C4-2B (cell line): Measurements from ENCODE around the gene DGKD.

Experiments
- CTCF ChIP-seq: fragments of 450-650 bp; conservative IDR thresholded peaks from 2 replicates; pipeline ENCODE4 v1.5.1; 2017; ENCODE audit warnings: mild to moderate bottlenecking
- ZFX ChIP-seq: fragments of 450-650 bp; IDR thresholded peaks from 2 replicates; pipeline ENCODE4 v1.6.1; 2017

- TF ChIP-seq CTCF: no peak
- TF ChIP-seq ZFX: no peak
These were observed 83.2 kb downstream of the DGKD start for GRCh38 chr2:233437439-233437955.
